Muscle layer of colon (tissue), 2 donors: ENCODE results near the gene TEAD3.

ENCODE experiments used
- H3K27ac ChIP-seq: one replicate; pipeline ENCODE4 v1.7.0; 2013; ENCODE audit warnings: low read depth, mild to moderate bottlenecking, low read length, moderate library complexity
- H3K27me3 ChIP-seq, 2 donors: one replicate each; pipeline ENCODE4 v1.7.0; 2013; ENCODE audit warnings: low read length in 2 of 2, mild to moderate bottlenecking in 2 of 2; ENCODE audit not compliant: insufficient read depth in 2 of 2, control insufficient read depth in 1 of 2
- H3K36me3 ChIP-seq: one replicate; pipeline ENCODE4 v1.7.0; 2013; ENCODE audit warnings: mild to moderate bottlenecking, low read length; ENCODE audit not compliant: insufficient read depth
- H3K4me1 ChIP-seq: one replicate; pipeline ENCODE4 v1.7.0; 2013; ENCODE audit warnings: mild to moderate bottlenecking, low read length; ENCODE audit not compliant: insufficient read depth
- H3K4me3 ChIP-seq, 2 donors: one replicate each; pipeline ENCODE4 v1.7.0; 2013; ENCODE audit warnings: low read length in 2 of 2, low read depth in 1 of 2, mild to moderate bottlenecking in 1 of 2, moderate library complexity in 1 of 2
- H3K9ac ChIP-seq: one replicate; pipeline ENCODE4 v1.7.0; 2013; ENCODE audit warnings: low read length
- H3K9me3 ChIP-seq: one replicate; pipeline ENCODE4 v1.7.0; 2013; ENCODE audit warnings: mild to moderate bottlenecking, low read length
- donor health status: abdominal sarcoma.
- donor health status: Adenocarcinoma of cecum.

Gene TEAD3

GRCh38 chr6:35497571-35498421, 917 bp upstream of the TEAD3 start:
- H3K4me3 ChIP-seq, result peak overlapping the region; percentile 57 to 79
- H3K27me3 ChIP-seq, result peaks cover 0 to 10% of the 10 kb centered on the region in 2 donors
- H3K4me1 ChIP-seq, result peaks cover 39% of the 10 kb centered on the region
- no peaks in the 10 kb centered on the region for H3K36me3 ChIP-seq
- no peaks in the 10 kb centered on the region for H3K9me3 ChIP-seq
- H3K9ac ChIP-seq, result peak overlapping the region; percentile 78
- peak overlapping the region; percentile 95 for H3K27ac ChIP-seq

- Histone ChIP-seq H3K27me3 (peaks cover 0 to 10% of the 10 kb centered on the region in 2 donors), H3K27ac (peak overlapping the region; percentile 99), H3K36me3 (no peaks in the 10 kb centered on the region), H3K4me3 (peak overlapping the region; percentile 69 to 78), H3K4me1 (peaks cover 55% of the 10 kb centered on the region), H3K9ac (peak overlapping the region; percentile 98), H3K9me3 (no peaks in the 10 kb centered on the region)
Measured at GRCh38 chr6:35496036-35496840, 641 bp downstream of the TEAD3 start.

- peaks cover 0 to 10% of the 10 kb centered on the region in 2 donors for H3K27me3 ChIP-seq
- peak overlapping the region; percentile 69 to 78 for H3K4me3 ChIP-seq
- no peaks in the 10 kb centered on the region for H3K36me3 ChIP-seq
- peak overlapping the region; percentile 99 for H3K27ac ChIP-seq
- H3K4me1 ChIP-seq, result peaks cover 63% of the 10 kb centered on the region
- peak overlapping the region; percentile 98 for H3K9ac ChIP-seq
- no peaks in the 10 kb centered on the region for H3K9me3 ChIP-seq
Measured at GRCh38 chr6:35495258-35496035, 1.4 kb downstream of the TEAD3 start.

GRCh38 chr6:35494161-35494563, 2.7 kb downstream of the TEAD3 start:
- peaks cover 69% of the 10 kb centered on the region for H3K4me1 ChIP-seq
- H3K27ac ChIP-seq, result peak overlapping the region; percentile 99
- peak overlapping the region; percentile 30 to 69 for H3K4me3 ChIP-seq
- H3K36me3 ChIP-seq, result no peaks in the 10 kb centered on the region
- H3K9me3 ChIP-seq, result no peaks in the 10 kb centered on the region
- peaks cover 0 to 10% of the 10 kb centered on the region in 2 donors for H3K27me3 ChIP-seq
- H3K9ac ChIP-seq, result peak overlapping the region; percentile 98

- Histone ChIP-seq H3K4me3 (peak overlapping the region in 1 of 2 donors; percentile 69), H3K27ac (peak overlapping the region; percentile 99), H3K36me3 (no peaks in the 10 kb centered on the region), H3K27me3 (peaks cover 0 to 10% of the 10 kb centered on the region in 2 donors), H3K9me3 (no peaks in the 10 kb centered on the region), H3K9ac (peak overlapping the region; percentile 98), H3K4me1 (peaks cover 68% of the 10 kb centered on the region)
Measured at GRCh38 chr6:35493307-35493983, 3.4 kb downstream of the TEAD3 start.

GRCh38 chr6:35492974-35493284, 4.0 kb downstream of the TEAD3 start:
- H3K4me3 ChIP-seq, result peak overlapping the region in 1 of 2 donors; percentile 69
- peak overlapping the region; percentile 98 for H3K9ac ChIP-seq
- no peaks in the 10 kb centered on the region for H3K9me3 ChIP-seq
- peaks cover 0 to 6% of the 10 kb centered on the region in 2 donors for H3K27me3 ChIP-seq
- peaks cover 68% of the 10 kb centered on the region for H3K4me1 ChIP-seq
- H3K27ac ChIP-seq, result peak overlapping the region; percentile 99
- no peaks in the 10 kb centered on the region for H3K36me3 ChIP-seq

GRCh38 chr6:35492258-35492973, 4.5 kb downstream of the TEAD3 start:
- peaks cover 0 to under 1% of the 10 kb centered on the region in 2 donors for H3K27me3 ChIP-seq
- peaks cover 72% of the 10 kb centered on the region for H3K4me1 ChIP-seq
- peak overlapping the region; percentile 20 to 69 for H3K4me3 ChIP-seq
- peak overlapping the region; percentile 98 for H3K9ac ChIP-seq
- H3K9me3 ChIP-seq, result no peaks in the 10 kb centered on the region
- peak overlapping the region; percentile 99 for H3K27ac ChIP-seq
- H3K36me3 ChIP-seq, result no peaks in the 10 kb centered on the region

GRCh38 chr6:35491558-35492257, 5.2 kb downstream of the TEAD3 start:
- no peaks in the 10 kb centered on the region for H3K27me3 ChIP-seq
- peak overlapping the region; percentile 20 to 69 for H3K4me3 ChIP-seq
- peak overlapping the region; percentile 99 for H3K27ac ChIP-seq
- H3K9me3 ChIP-seq, result no peaks in the 10 kb centered on the region
- peak overlapping the region; percentile 98 for H3K9ac ChIP-seq
- no peaks in the 10 kb centered on the region for H3K36me3 ChIP-seq
- peaks cover 79% of the 10 kb centered on the region for H3K4me1 ChIP-seq

GRCh38 chr6:35490821-35491557, 5.9 kb downstream of the TEAD3 start:
- no peaks in the 10 kb centered on the region for H3K9me3 ChIP-seq
- H3K27ac ChIP-seq, result peak overlapping the region; percentile 99
- H3K9ac ChIP-seq, result peak overlapping the region; percentile 98
- H3K36me3 ChIP-seq, result no peaks in the 10 kb centered on the region
- peaks cover 87% of the 10 kb centered on the region for H3K4me1 ChIP-seq
- H3K4me3 ChIP-seq, result peak overlapping the region; percentile 6 to 69
- H3K27me3 ChIP-seq, result no peaks in the 10 kb centered on the region
